HL-60 (cell line): ENCODE results near the gene ADSL.

Experiments
- DNase-seq, 2 experiments: peaks; one replicate each; pipeline ENCODE4 v3.0.0-alpha.2; 2010 to 2020; ENCODE audit warnings: low read depth in 1 of 2, low spot score in 1 of 2
- H3K27ac ChIP-seq: fragments of 250-450 bp; sonication (Bioruptor Pico); replicated peaks from 2 replicates; pipeline ENCODE4 v1.5.1; 2020; ENCODE audit warnings: mild to moderate bottlenecking, moderate library complexity
- H3K27me3 ChIP-seq: fragments of 250-450 bp; sonication (Bioruptor Pico); 2 replicates; pipeline ENCODE4 v1.5.1; 2021; ENCODE audit warnings: mild to moderate bottlenecking, moderate library complexity; ENCODE audit not compliant: insufficient read depth, poor library complexity, severe bottlenecking
- H3K4me3 ChIP-seq: replicated peaks from 2 replicates; pipeline ENCODE4 v1.5.1; 2011; ENCODE audit warnings: mild to moderate bottlenecking, control low read depth, low read length; ENCODE audit not compliant: insufficient read depth
- CTCF ChIP-seq: IDR thresholded peaks from one replicate; pipeline ENCODE4 v1.5.1; 2011; ENCODE audit warnings: low read length, control low read depth, inconsistent platforms; ENCODE audit not compliant: insufficient read depth
- GABPA ChIP-seq: IDR thresholded peaks from 2 replicates; pipeline ENCODE4 v1.6.1; 2012; ENCODE audit warnings: low read depth
- POLR2AphosphoS5 ChIP-seq: IDR thresholded peaks from 2 replicates; pipeline ENCODE4 v1.6.1; 2012; ENCODE audit warnings: low read depth
- REST ChIP-seq: IDR thresholded peaks from 2 replicates; pipeline ENCODE4 v1.6.1; 2012; ENCODE audit warnings: low read depth; ENCODE audit not compliant: insufficient replicate concordance
- SPI1 ChIP-seq: IDR thresholded peaks from 2 replicates; pipeline ENCODE4 v1.6.1; 2012; ENCODE audit warnings: low read depth, mild to moderate bottlenecking, borderline replicate concordance

The ADSL gene

GRCh38 chr22:40407021-40407761 lies 60.9 kb downstream of the ADSL start:
- no peak for DNase-seq
- H3K4me3 ChIP-seq, result no peak overlapping the region
- H3K27ac ChIP-seq, result no peak overlapping the region
- TF ChIP-seq SPI1 (no peak), CTCF (no peak), REST (no peak), GABPA (no peak), POLR2AphosphoS5 (no peak)
- no peaks in the 10 kb centered on the region for H3K27me3 ChIP-seq

- TF ChIP-seq SPI1, result no peak
- peak; percentile 20; the same call in 1 of the 2 replicates for TF ChIP-seq POLR2AphosphoS5
- Histone ChIP-seq H3K27me3 (no peaks in the 10 kb centered on the region), H3K27ac (no peak overlapping the region), H3K4me3 (no peak overlapping the region)
- DNase-seq, result no peak
These were observed 61.8 kb downstream of the ADSL start for GRCh38 chr22:40407831-40408717.

- no peak for DNase-seq
- Histone ChIP-seq H3K27me3 (no peaks in the 10 kb centered on the region), H3K4me3 (no peak overlapping the region), H3K27ac (no peak overlapping the region)
- TF ChIP-seq POLR2AphosphoS5 (peak; percentile 33; the same call in 1 of the 2 replicates), REST (no peak)
These were observed 62.7 kb downstream of the ADSL start for GRCh38 chr22:40408718-40409612.

- Histone ChIP-seq H3K4me3 (no peak overlapping the region), H3K27me3 (no peaks in the 10 kb centered on the region), H3K27ac (no peak overlapping the region)
- no peak for DNase-seq
- no peak for TF ChIP-seq SPI1
- TF ChIP-seq CTCF, result no peak
- no peak; the same call in 1 of the 2 replicates for TF ChIP-seq POLR2AphosphoS5
- no peak for TF ChIP-seq REST
- no peak for TF ChIP-seq GABPA
These were observed 63.4 kb downstream of the ADSL start for GRCh38 chr22:40409613-40410113.
